Measurements from ENCODE around the gene GCN1.

DNA sequence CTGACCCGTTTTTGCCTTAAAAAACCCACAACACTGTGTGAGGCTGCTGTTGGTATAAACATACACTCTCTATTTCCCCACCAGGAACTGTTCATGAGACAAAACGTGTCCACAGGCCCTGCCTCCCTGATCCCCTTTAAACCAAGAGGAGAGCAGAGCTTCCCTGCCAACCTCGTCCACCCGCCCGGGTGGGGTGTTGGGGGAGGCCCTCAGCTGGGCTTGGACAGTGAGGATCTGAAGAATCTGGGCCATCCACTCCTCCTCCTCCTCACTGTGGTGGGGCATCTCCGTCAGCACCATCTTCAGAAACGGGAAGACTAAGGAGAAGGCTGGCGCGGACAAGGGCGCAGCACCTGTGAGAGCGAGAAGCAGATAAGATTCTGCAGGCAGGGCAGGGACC is 36.8 kb downstream of the GCN1 start:
- TF ChIP-seq CTCF (IDR thresholded peaks at IDR 0.05) (no peak), POLR2A (IDR thresholded peaks at IDR 0.05) (no peak), POLR2AphosphoS5 (IDR thresholded peaks at IDR 0.05) (no peak)

Measured in upper lobe of left lung (tissue), 4 donors.